ENCODE measurements around the gene TCAP. TPM values are rescaled to one million over a fixed set of nuclear protein-coding genes. Genes with fewer than 3 reads are reported as not detected.

The TCAP gene
- total RNA-seq, 4 donors from 2014 or later = 0.19 to 1.7 (median 0.60) TPM; not detected in 1

DNA sequence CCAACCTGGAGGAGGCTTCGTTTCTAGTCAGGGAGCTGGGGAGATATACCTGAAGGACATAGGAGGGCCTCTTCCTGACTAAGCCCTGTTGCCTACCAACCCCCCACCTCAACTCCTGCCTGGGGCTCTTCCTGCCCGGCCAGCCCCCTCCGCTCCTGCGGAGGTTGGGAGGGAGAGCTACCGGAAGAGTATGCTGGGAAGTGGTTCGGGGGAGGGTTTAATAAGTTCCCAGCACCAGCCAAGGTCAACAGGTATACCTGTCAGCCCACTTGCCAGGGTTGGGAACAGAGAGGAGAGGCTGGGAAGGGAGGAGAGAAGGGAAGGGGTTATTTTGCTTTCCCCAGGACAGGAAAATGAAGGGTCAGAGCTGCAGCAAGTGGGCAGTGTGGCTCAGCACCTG is 33.7 kb upstream of the TCAP start:
- TF ChIP-seq, protein P1, sequence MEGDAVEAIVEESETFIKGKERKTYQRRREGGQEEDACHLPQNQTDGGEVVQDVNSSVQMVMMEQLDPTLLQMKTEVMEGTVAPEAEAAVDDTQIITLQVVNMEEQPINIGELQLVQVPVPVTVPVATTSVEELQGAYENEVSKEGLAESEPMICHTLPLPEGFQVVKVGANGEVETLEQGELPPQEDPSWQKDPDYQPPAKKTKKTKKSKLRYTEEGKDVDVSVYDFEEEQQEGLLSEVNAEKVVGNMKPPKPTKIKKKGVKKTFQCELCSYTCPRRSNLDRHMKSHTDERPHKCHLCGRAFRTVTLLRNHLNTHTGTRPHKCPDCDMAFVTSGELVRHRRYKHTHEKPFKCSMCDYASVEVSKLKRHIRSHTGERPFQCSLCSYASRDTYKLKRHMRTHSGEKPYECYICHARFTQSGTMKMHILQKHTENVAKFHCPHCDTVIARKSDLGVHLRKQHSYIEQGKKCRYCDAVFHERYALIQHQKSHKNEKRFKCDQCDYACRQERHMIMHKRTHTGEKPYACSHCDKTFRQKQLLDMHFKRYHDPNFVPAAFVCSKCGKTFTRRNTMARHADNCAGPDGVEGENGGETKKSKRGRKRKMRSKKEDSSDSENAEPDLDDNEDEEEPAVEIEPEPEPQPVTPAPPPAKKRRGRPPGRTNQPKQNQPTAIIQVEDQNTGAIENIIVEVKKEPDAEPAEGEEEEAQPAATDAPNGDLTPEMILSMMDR (IDR thresholded peaks at IDR 0.05) = no peak
- no peak for ATAC-seq (ENCODE audit: low FRiP score)
- DNase-seq (ENCODE audit: low spot score) = no peak

DNA sequence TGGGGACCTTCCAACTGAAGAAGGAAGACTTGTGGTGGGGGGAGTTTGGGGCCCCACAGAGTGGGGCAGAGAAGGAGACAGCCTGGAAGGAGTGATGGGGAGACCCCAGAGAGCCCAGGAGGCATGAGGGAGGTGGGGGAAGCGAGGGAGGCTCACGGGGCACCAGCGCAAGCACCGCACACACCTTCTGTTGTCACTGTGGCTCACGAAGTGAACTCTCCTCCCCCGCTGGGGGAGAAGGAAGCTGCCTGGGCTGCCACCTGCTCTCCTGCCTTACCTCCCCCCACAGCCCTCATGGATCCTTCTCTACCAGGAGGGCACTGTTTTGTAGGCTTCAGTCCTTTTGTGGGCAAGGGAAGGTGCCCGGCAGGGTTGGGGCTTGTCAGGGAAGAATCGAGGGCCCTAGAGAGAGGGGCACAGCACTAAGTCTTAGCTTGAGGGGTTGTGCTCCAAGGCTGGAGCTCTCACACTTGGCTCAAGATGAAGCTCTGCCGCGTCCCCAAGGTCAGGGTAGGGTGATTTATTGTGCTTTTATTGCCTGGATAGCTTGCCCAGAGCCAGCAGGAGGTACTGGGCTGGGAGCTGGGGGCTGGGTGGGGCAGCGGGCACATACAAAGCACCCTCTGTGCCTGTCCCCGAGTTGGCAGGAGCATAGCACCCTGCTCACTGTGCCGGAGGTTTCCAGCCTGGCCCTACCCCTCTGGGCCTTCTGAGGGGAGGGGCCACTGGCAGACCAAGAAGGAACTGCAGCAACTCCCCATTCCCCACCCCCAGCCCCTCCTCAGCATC is 32.8 kb upstream of the TCAP start:
- DNase-seq (ENCODE audit: low spot score) = no peak

DNA sequence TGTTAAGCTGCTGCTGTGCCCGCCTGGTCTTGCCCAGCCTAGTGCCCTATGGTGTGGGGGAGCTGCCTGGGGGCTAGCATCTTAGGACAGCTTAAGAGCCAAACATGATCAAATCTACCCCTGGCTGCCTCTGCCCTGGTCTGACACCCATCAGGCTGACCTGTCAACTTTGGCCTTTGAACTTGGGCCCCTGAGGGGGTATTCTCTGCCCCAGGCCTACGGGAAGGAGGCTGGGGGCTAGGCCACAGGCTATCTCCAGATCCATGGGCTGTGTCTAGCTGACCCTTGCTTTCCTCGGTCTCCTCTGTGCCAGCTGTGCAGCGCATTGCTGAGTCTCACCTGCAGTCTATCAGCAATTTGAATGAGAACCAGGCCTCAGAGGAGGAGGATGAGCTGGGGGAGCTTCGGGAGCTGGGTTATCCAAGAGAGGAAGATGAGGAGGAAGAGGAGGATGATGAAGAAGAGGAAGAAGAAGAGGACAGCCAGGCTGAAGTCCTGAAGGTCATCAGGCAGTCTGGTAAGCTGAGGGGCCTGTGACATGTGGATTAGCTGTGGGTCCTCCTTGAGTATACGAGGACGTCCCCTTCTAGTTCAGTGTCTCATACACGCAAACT is 31.5 kb upstream of the TCAP start:
- TF ChIP-seq, protein P1 (IDR thresholded peaks at IDR 0.05) = no peak
- no peak for ATAC-seq (ENCODE audit: low FRiP score)

More for the DNA sequence above, 32.8 kb upstream of the TCAP start:
- TF ChIP-seq, protein P1 (IDR thresholded peaks at IDR 0.05) = no peak
- no peak for ATAC-seq (ENCODE audit: low FRiP score)

DNA sequence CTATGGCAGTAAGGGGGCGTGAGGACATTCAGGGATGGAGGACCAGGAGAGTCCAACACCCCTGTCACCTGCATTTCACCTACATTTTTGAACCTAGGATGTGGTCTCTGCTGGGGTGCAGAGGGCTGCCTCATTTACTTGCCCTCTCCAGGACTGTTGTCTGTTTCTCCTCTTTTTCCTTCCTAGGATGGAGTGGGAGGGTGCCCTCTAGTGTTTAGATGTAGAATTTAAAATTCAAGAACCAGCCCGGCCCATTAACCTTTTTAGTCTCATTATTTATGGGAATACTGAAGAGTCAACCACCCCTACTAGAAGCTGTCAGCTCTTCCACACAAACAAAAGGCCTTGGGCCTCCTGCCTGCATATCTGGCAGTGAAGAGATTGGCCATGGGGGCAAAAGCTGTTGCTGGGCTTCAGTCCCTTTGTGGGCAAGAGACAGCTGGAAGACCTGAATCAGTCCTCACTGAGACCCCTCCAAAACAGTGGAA is 30.7 kb upstream of the TCAP start:
- TF ChIP-seq, protein P1 (IDR thresholded peaks at IDR 0.05) = no peak
- ATAC-seq (ENCODE audit: low FRiP score) (no peak), DNase-seq (ENCODE audit: low spot score) (no peak)

More for the DNA sequence above, 31.5 kb upstream of the TCAP start:
- no peak for DNase-seq (ENCODE audit: low spot score)

DNA sequence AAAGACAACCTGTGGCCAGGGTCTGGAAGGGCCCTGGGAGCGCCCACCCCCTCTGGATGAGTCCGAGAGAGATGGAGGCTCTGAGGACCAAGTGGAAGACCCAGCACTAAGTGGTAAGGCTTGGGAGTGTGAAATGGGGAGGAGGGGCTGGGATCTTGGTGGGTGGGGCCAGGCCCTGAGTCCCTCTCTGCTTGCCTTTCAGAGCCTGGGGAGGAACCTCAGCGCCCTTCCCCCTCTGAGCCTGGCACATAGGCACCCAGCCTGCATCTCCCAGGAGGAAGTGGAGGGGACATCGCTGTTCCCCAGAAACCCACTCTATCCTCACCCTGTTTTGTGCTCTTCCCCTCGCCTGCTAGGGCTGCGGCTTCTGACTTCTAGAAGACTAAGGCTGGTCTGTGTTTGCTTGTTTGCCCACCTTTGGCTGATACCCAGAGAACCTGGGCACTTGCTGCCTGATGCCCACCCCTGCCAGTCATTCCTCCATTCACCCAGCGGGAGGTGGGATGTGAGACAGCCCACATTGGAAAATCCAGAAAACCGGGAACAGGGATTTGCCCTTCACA is 29.5 kb upstream of the TCAP start:
- ATAC-seq (ENCODE audit: low FRiP score) (no peak), DNase-seq (ENCODE audit: low spot score) (no peak)
- TF ChIP-seq, protein P1 (IDR thresholded peaks at IDR 0.05) = no peak

DNA sequence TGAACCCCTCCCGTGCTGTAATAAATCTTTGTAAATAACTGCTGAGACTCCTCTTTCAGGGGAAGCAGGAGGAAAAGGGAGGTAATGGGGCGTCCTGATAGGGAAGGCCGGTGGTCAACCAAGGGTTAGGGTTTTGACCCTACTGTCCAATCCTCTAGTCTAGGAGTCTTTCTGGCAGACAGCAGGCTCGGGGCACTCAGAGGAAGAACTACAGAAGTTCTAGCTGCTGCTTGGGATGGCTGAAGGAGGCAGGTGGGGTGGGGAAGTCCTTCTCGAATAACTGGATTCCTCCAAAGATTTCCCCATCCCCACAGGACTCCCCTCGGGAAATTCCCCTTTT is 28.6 kb upstream of the TCAP start:
- TF ChIP-seq, protein P1 (IDR thresholded peaks at IDR 0.05) = no peak
- no peak for DNase-seq (ENCODE audit: low spot score)
- no peak for ATAC-seq (ENCODE audit: low FRiP score)

All from omental fat pad (tissue), 4 donors.